Panc1 (cell line): Measurements from ENCODE around the gene RNF144B.

Experiments used
- CTCF ChIP-seq: fragments of 450-650 bp; IDR thresholded peaks from 2 replicates; pipeline ENCODE4 v1.5.1; 2017; ENCODE audit warnings: mild to moderate bottlenecking
- POLR2AphosphoS5 ChIP-seq: IDR thresholded peaks from 2 replicates; pipeline ENCODE4 v1.6.1; 2012; ENCODE audit warnings: mild to moderate bottlenecking, low read depth, low read length, moderate library complexity
- REST ChIP-seq, 2 experiments: IDR thresholded peaks; 2 replicates each; pipeline ENCODE4 v1.6.1; 2011 to 2012; ENCODE audit warnings: low read depth in 2 of 2, control low read depth in 1 of 2, low read length in 1 of 2, mild to moderate bottlenecking in 1 of 2, moderate library complexity in 1 of 2; ENCODE audit not compliant: insufficient read depth in 1 of 2
- TCF7L2 ChIP-seq: IDR thresholded peaks from 2 replicates; pipeline ENCODE4 v1.6.1; 2011; ENCODE audit warnings: mild to moderate bottlenecking, low read depth, low read length, inconsistent platforms

GRCh38 chr6:18410412-18410811 is 23.3 kb downstream of the RNF144B start:
- TF ChIP-seq CTCF: no peak
- TF ChIP-seq TCF7L2: no peak
- TF ChIP-seq POLR2AphosphoS5: no peak
- no peak for TF ChIP-seq REST (IDR thresholded peaks at IDR 0.05; ENCODE audit: insufficient read depth in 1 of 2, low read depth in 2 of 2, low read length in 1 of 2)
